H1 (cell line): Measurements from ENCODE around the gene RAI2. TPM values are rescaled to one million over a fixed set of nuclear protein-coding genes. Genes with fewer than 3 reads are reported as not detected.

ENCODE experiments used
- CTCF ChIA-PET: fragments of 300-600 bp; sonication (Branson Sonifier 250); formaldehyde crosslinking; loops from one replicate; lab custom pipeline; 2021; ENCODE audit not compliant: partially characterized antibody; lab: Charles Lee
- POLR2A ChIA-PET: fragments of 300-600 bp; sonication (Branson Sonifier 250); formaldehyde crosslinking; loops from one replicate; lab custom pipeline; 2021; ENCODE audit warnings: inconsistent platforms; ENCODE audit not compliant: partially characterized antibody; lab: Charles Lee
- DNase-seq, 2 experiments: peaks; one replicate each; pipeline versions ENCODE4 v3.0.0 to v3.0.0-alpha.2; 2010 to 2022; ENCODE audit warnings: low spot score in 2 of 2, low read depth in 1 of 2, mixed read lengths in 1 of 2
- FAIRE-seq: peaks from 2 replicates; lab custom pipeline; 2011; peaks lifted over from hg19 to GRCh38; lab: Jason Lieb, UNC
- H2AFZ ChIP-seq: 2 replicates; pipeline ENCODE4 v1.8.1; 2012; ENCODE audit warnings: low read length, inconsistent platforms
- H2AK5ac ChIP-seq: 2 replicates; pipeline ENCODE4 v1.6.1; 2013; ENCODE audit warnings: low read depth, low read length
- H2BK120ac ChIP-seq: replicated peaks from 2 replicates; pipeline ENCODE3; 2013; ENCODE audit warnings: low read depth, low read length, inconsistent platforms
- H2BK12ac ChIP-seq: 2 replicates; pipeline ENCODE4 v1.6.1; 2013; ENCODE audit warnings: low read depth, low read length
- H2BK15ac ChIP-seq: 2 replicates; pipeline ENCODE4 v1.6.1; 2013; ENCODE audit warnings: low read length
- H2BK20ac ChIP-seq: 2 replicates; pipeline ENCODE4 v1.6.1; 2013; ENCODE audit warnings: low read length
- H2BK5ac ChIP-seq: 2 replicates; pipeline ENCODE4 v1.6.1; 2013; ENCODE audit warnings: low read depth, low read length
- H3K14ac ChIP-seq: 2 replicates; pipeline ENCODE4 v1.6.1; 2013; ENCODE audit warnings: inconsistent platforms; ENCODE audit not compliant: insufficient read length
- H3K18ac ChIP-seq: 2 replicates; pipeline ENCODE4 v1.6.1; 2013; ENCODE audit warnings: low read length; ENCODE audit errors: extremely low read depth
- H3K23ac ChIP-seq: 2 replicates; pipeline ENCODE4 v1.6.1; 2013; ENCODE audit warnings: inconsistent platforms; ENCODE audit not compliant: insufficient read length
- H3K23me2 ChIP-seq: 2 replicates; pipeline ENCODE4 v1.6.1; 2013; ENCODE audit warnings: low read depth, low read length
- H3K27ac ChIP-seq: 2 replicates; pipeline ENCODE4 v1.6.1; 2011; ENCODE audit warnings: low read depth, low read length, inconsistent platforms
- H3K27me3 ChIP-seq, 4 experiments: replicated peaks in 1 of 4; 1 replicate in 1 of 4; 2 replicates in 3 of 4; pipeline versions ENCODE4 v1.6.1 to v1.8.1; 2011 to 2013; ENCODE audit warnings: low read length in 3 of 4, mild to moderate bottlenecking in 3 of 4, inconsistent platforms in 2 of 4, mixed read lengths in 2 of 4, moderate library complexity in 1 of 4; ENCODE audit not compliant: control insufficient read depth in 3 of 4, insufficient read depth in 3 of 4; ENCODE audit errors: extremely low read depth in 1 of 4
- H3K36me3 ChIP-seq, 4 experiments: 2 replicates each; pipeline versions ENCODE4 v1.6.1 to v1.8.1; 2011 to 2013; ENCODE audit warnings: mild to moderate bottlenecking in 4 of 4, low read length in 3 of 4, moderate library complexity in 2 of 4, control low read depth in 1 of 4, inconsistent platforms in 1 of 4; ENCODE audit not compliant: insufficient read depth in 4 of 4, control insufficient read depth in 2 of 4
- H3K4ac ChIP-seq: replicated peaks from 2 replicates; pipeline ENCODE3; 2013; ENCODE audit warnings: low read length, low read depth, mixed read lengths, inconsistent platforms; ENCODE audit not compliant: insufficient read length
- H3K4me1 ChIP-seq, 4 experiments: replicated peaks in 1 of 4; 1 replicate in 1 of 4; 2 replicates in 3 of 4; pipeline versions ENCODE4 v1.6.1 to v1.8.1; 2011 to 2013; ENCODE audit warnings: low read length in 3 of 4, inconsistent platforms in 2 of 4, mixed read lengths in 1 of 4; ENCODE audit not compliant: insufficient read depth in 4 of 4, control insufficient read depth in 3 of 4
- H3K4me2 ChIP-seq, 2 experiments: 2 replicates each; pipeline versions ENCODE4 v1.6.1 to v1.8.1; 2011 to 2013; ENCODE audit warnings: low read depth in 2 of 2, low read length in 2 of 2, control low read depth in 1 of 2, inconsistent platforms in 1 of 2, mild to moderate bottlenecking in 1 of 2; ENCODE audit not compliant: insufficient read depth in 1 of 2
- H3K4me3 ChIP-seq, 4 experiments: fragments of 200-600, 300-600 bp in 1 of 4; sonication (generic), shearing (Covaris generic), sonication (Bioruptor Twin) in 1 of 4; 2 replicates each; pipeline versions ENCODE4 v1.5.1 to v1.8.1; 2011 to 2016; ENCODE audit warnings: low read length in 4 of 4, low read depth in 3 of 4, control low read depth in 2 of 4, inconsistent platforms in 2 of 4, mild to moderate bottlenecking in 2 of 4, mixed read lengths in 1 of 4, moderate library complexity in 1 of 4; ENCODE audit not compliant: insufficient read depth in 2 of 4; ENCODE audit errors: extremely low read depth in 1 of 4
- H3K56ac ChIP-seq: replicated peaks from 2 replicates; pipeline ENCODE3; 2013; ENCODE audit warnings: low read depth, mild to moderate bottlenecking, mixed read lengths, low read length, inconsistent platforms; ENCODE audit not compliant: insufficient read length
- H3K79me1 ChIP-seq: 2 replicates; pipeline ENCODE4 v1.6.1; 2013; ENCODE audit warnings: low read depth, low read length, control low read depth
- H3K79me2 ChIP-seq, 2 experiments: 2 replicates each; pipeline versions ENCODE4 v1.6.1 to v1.8.1; 2012 to 2013; ENCODE audit warnings: low read length in 2 of 2, mild to moderate bottlenecking in 2 of 2, inconsistent platforms in 1 of 2; ENCODE audit not compliant: insufficient read depth in 2 of 2, control insufficient read depth in 1 of 2
- H3K9ac ChIP-seq, 4 experiments: replicated peaks in 1 of 4; 1 replicate in 1 of 4; 2 replicates in 3 of 4; pipeline versions ENCODE4 v1.6.1 to v1.8.1; 2011 to 2013; ENCODE audit warnings: low read depth in 3 of 4, low read length in 3 of 4, control low read depth in 2 of 4, mild to moderate bottlenecking in 2 of 4, moderate library complexity in 2 of 4, inconsistent platforms in 1 of 4; ENCODE audit errors: extremely low read depth in 1 of 4
- H3K9me3 ChIP-seq, 2 experiments: 2 replicates each; pipeline versions ENCODE4 v1.6.1 to v1.8.1; 2012 to 2013; ENCODE audit warnings: mild to moderate bottlenecking in 2 of 2, moderate library complexity in 2 of 2, control low read depth in 1 of 2, inconsistent platforms in 1 of 2, low read depth in 1 of 2, low read length in 1 of 2, mixed read lengths in 1 of 2; ENCODE audit not compliant: insufficient read depth in 2 of 2
- H4K20me1 ChIP-seq, 2 experiments: replicated peaks in 1 of 2; 2 replicates each; pipeline versions ENCODE3 to v1.8.1; 2011 to 2013; ENCODE audit warnings: inconsistent platforms in 2 of 2, low read length in 2 of 2, mild to moderate bottlenecking in 1 of 2; ENCODE audit not compliant: insufficient read depth in 2 of 2, control insufficient read depth in 1 of 2
- H4K5ac ChIP-seq: 2 replicates; pipeline ENCODE4 v1.6.1; 2013; ENCODE audit warnings: low read length, low read depth, mixed read lengths, inconsistent platforms; ENCODE audit not compliant: insufficient read length
- H4K8ac ChIP-seq: 2 replicates; pipeline ENCODE4 v1.8.0; 2013; ENCODE audit warnings: mild to moderate bottlenecking, moderate library complexity, low read length, inconsistent platforms; ENCODE audit not compliant: insufficient read depth; ENCODE audit errors: extremely low read depth
- H4K91ac ChIP-seq: replicated peaks from 2 replicates; pipeline ENCODE3; 2013; ENCODE audit warnings: low read length, mixed read lengths, inconsistent platforms; ENCODE audit not compliant: insufficient read length
- ATF2 ChIP-seq: IDR thresholded peaks from 2 replicates; pipeline ENCODE4 v1.6.1; 2012; ENCODE audit warnings: low read length, inconsistent platforms
- BCL11A ChIP-seq, 2 experiments: IDR thresholded peaks; one replicate each; pipeline ENCODE4 v1.6.1; 2011; ENCODE audit warnings: low read depth in 2 of 2, low read length in 2 of 2, mild to moderate bottlenecking in 2 of 2
- CBX5 ChIP-seq: fragments of 300-800, 300-1000 bp; sonication (generic); IDR thresholded peaks from 2 replicates; pipeline ENCODE4 v1.7.1; 2016; ENCODE audit warnings: antibody characterized with exemption, low read length, low read depth
- CEBPB ChIP-seq: IDR thresholded peaks from 2 replicates; pipeline ENCODE4 v1.6.1; 2012; ENCODE audit warnings: low read depth, low read length
- CHD1 ChIP-seq: IDR thresholded peaks from 2 replicates; pipeline ENCODE4 v1.6.1; 2012; ENCODE audit warnings: low read depth, low read length, improper control_type of control experiment
- CHD2 ChIP-seq: IDR thresholded peaks from 2 replicates; pipeline ENCODE4 v1.6.1; 2012; ENCODE audit warnings: low read length, improper control_type of control experiment
- HDAC6 ChIP-seq: IDR thresholded peaks from one replicate; pipeline ENCODE4 v1.7.1; 2012; ENCODE audit warnings: low read depth, mild to moderate bottlenecking, inconsistent platforms, low read length, moderate library complexity
- MAFK ChIP-seq: IDR thresholded peaks from 2 replicates; pipeline ENCODE4 v1.6.1; 2012; ENCODE audit warnings: low read depth, mild to moderate bottlenecking, improper control_type of control experiment, low read length
- NRF1 ChIP-seq: IDR thresholded peaks from 2 replicates; pipeline ENCODE4 v1.6.1; 2011; ENCODE audit warnings: mild to moderate bottlenecking, low read depth, low read length, improper control_type of control experiment
- POLR2A ChIP-seq, 2 experiments: IDR thresholded peaks; 1 replicate in 1 of 2; 2 replicates in 1 of 2; pipeline ENCODE4 v1.6.1; 2011; ENCODE audit warnings: low read depth in 2 of 2, low read length in 2 of 2, mild to moderate bottlenecking in 2 of 2; ENCODE audit errors: control extremely low read depth in 1 of 2
- SAP30 ChIP-seq: fragments of 300-600 bp; sonication (generic); IDR thresholded peaks from 2 replicates; pipeline ENCODE4 v1.7.1; 2012; ENCODE audit warnings: low read length, moderate library complexity, mild to moderate bottlenecking, inconsistent platforms; ENCODE audit not compliant: insufficient read depth, insufficient replicate concordance
- SIRT6 ChIP-seq: IDR thresholded peaks from one replicate; pipeline ENCODE4 v1.7.1; 2012; ENCODE audit warnings: low read length, inconsistent platforms
- SUZ12 ChIP-seq: fragments of 200-600 bp; sonication (generic); IDR thresholded peaks from 2 replicates; pipeline ENCODE4 v1.6.1; 2012; ENCODE audit warnings: mild to moderate bottlenecking, inconsistent platforms, low read length, moderate library complexity, mixed read lengths
- TCF12 ChIP-seq: IDR thresholded peaks from 2 replicates; pipeline ENCODE4 v1.6.1; 2011; ENCODE audit warnings: low read depth, mild to moderate bottlenecking, low read length
- ZNF274 ChIP-seq: IDR thresholded peaks from 2 replicates; pipeline ENCODE4 v1.7.0; 2012; ENCODE audit warnings: low read length, borderline replicate concordance; ENCODE audit errors: extremely low read depth
- WGBS, 2 experiments: shearing (Covaris generic) in 1 of 2; methylation state at CpG; one replicate each; pipeline versions ENCODE4 v1.1.6 to v1.1.7; 2013 to 2015; ENCODE audit warnings: low lambda C conversion rate in 2 of 2, mixed read lengths in 2 of 2, inconsistent platforms in 1 of 2, low coverage in 1 of 2, missing lambda C conversion rate in 1 of 2; ENCODE audit not compliant: insufficient replicate concordance in 2 of 2, insufficient coverage in 1 of 2, insufficient read length in 1 of 2; ENCODE audit errors: extremely low coverage in 1 of 2, missing lambda C conversion rate in 1 of 2; 5-methylcytosine and 5-hydroxymethylcytosine counted together
- polyA plus RNA-seq, 7 experiments: library from polyadenylated mRNA; depleted of rRNA in 3 of 7; stranded (reverse) in 5 of 7; unstranded in 2 of 7; fragments of >200 nt in 5 of 7; fragments of 200-250 nt in 2 of 7; gene quantifications; 1 replicate in 5 of 7; 2 replicates in 1 of 7; 4 replicates in 1 of 7; pipeline versions ENCODE4 v1.2.1 to v1.2.3, GENCODE V29; 2011 to 2013; ENCODE audit warnings: missing spikeins in 2 of 7, mixed read lengths in 2 of 7
- total RNA-seq: library from RNA; stranded (reverse); fragmentation: NEBNext Ultra II Directional; extraction: Animal tissue kit (Norgen Biotek cat#: 25700); gene quantifications from 2 replicates; pipeline ENCODE4 v1.2.1, GENCODE V29; 2021

RAI2 gene
- total and polyA plus RNA-seq, 2 of the 8 experiments (the other 6 are each of a cell fraction or from before 2014, with no cell fraction given): 0.60 to 2.0 TPM

DNA sequence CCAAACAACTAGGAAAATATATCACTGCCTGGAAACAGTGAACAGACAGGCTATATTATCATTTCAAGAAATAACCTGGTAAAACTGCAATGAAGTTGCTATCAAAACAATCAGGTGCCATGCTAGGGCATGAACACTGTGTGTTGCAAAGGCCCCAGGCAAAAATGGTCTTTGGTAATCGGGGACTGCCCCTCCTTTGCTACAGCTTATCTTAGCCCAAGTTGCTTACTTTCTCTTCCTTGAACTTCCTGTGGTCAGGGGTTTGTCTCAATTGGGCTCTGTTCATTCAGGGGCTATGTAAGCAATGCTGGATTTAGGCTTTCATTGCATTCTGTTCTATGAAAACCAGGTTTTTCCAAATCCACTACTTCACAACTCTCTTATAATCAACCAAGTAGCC is 93.4 kb downstream of the RAI2 start:
- Histone ChIP-seq H3K36me3 (no peaks in the 10 kb centered on the region), H2BK12ac (no peak overlapping the region), H3K79me1 (no peaks in the 10 kb centered on the region), H3K4me1 (no peaks in the 10 kb centered on the region), H4K91ac (no peak overlapping the region), H3K56ac (no peak overlapping the region), H3K23ac (no peak overlapping the region), H3K4me3 (no peak overlapping the region), H2BK5ac (no peak overlapping the region), H3K4ac (no peak overlapping the region), H4K20me1 (no peaks in the 10 kb centered on the region), H3K27me3 (no peaks in the 10 kb centered on the region; a peak in 1 of 7 replicates), H2BK20ac (no peak overlapping the region), H3K14ac (no peak overlapping the region), H2AFZ (no peak overlapping the region), H2BK120ac (no peak overlapping the region), H3K23me2 (no peaks in the 10 kb centered on the region; the same call in 1 of the 2 replicates), H2BK15ac (no peak overlapping the region), H3K27ac (no peak overlapping the region), H3K9ac (no peak overlapping the region), H3K79me2 (no peaks in the 10 kb centered on the region), H4K5ac (no peak overlapping the region), H3K18ac (no peak overlapping the region), H4K8ac (no peak overlapping the region), H2AK5ac (no peak overlapping the region), H3K4me2 (no peak overlapping the region), H3K9me3 (no peaks in the 10 kb centered on the region)
- ChIA-PET POLR2A (no interaction called here), CTCF (no interaction called here)
- no peak for FAIRE-seq
- 92% methylated on average over 1 of the region's 1 CpG; no CpG with 5 or more reads in 1 of the 2 experiments for WGBS, 2 experiments
- no peak for DNase-seq
- TF ChIP-seq TCF12: no peak
- no peak for TF ChIP-seq HDAC6
- no peak for TF ChIP-seq CHD2
- TF ChIP-seq ZNF274: no peak
- no peak for TF ChIP-seq SUZ12
- no peak for TF ChIP-seq MAFK
- no peak for TF ChIP-seq BCL11A (IDR thresholded peaks at IDR 0.05; ENCODE audit: low read depth in 2 of 2, low read length in 2 of 2)
- no peak for TF ChIP-seq SAP30
- no peak for TF ChIP-seq CBX5
- no peak for TF ChIP-seq SIRT6
- TF ChIP-seq CEBPB: no peak
- no peak for TF ChIP-seq NRF1
- no peak for TF ChIP-seq ATF2
- no peak for TF ChIP-seq POLR2A (IDR thresholded peaks at IDR 0.05; ENCODE audit: control extremely low read depth in 1 of 2, low read depth in 2 of 2, low read length in 2 of 2)
- no peak for TF ChIP-seq CHD1
